Ovary (tissue), 9 donors: ENCODE data around the gene OPHN1. TPM values are rescaled to one million over a fixed set of nuclear protein-coding genes. Genes with fewer than 3 reads are reported as not detected.

Experiments
- DNase-seq, 5 donors: peaks; one replicate each; pipeline ENCODE4 v3.0.0-alpha.2; 2019 to 2020
- H3K27ac ChIP-seq, 2 donors: fragments of 200-600 bp; one replicate each; pipeline versions ENCODE4 v1.5.1 to v1.8.0; 2019 to 2022
- H3K27me3 ChIP-seq: fragments of 200-600 bp; one replicate; pipeline ENCODE4 v1.8.0; 2022
- H3K36me3 ChIP-seq: fragments of 200-600 bp; sonication (generic); one replicate; pipeline ENCODE4 v1.5.1; 2019
- H3K4me1 ChIP-seq: one replicate; pipeline ENCODE4 v1.8.1; 2013; ENCODE audit warnings: mild to moderate bottlenecking, moderate library complexity; ENCODE audit not compliant: insufficient read depth
- H3K4me3 ChIP-seq: fragments of 200-600 bp; sonication (generic); one replicate; pipeline ENCODE4 v1.5.1; 2017
- H3K9me3 ChIP-seq, 2 donors: fragments of 200-600 bp in 1 of 2; sonication (generic) in 1 of 2; one replicate each; pipeline versions ENCODE4 v1.5.1 to v1.8.1; 2013 to 2019; ENCODE audit warnings: mild to moderate bottlenecking in 1 of 2, moderate library complexity in 1 of 2
- EP300 ChIP-seq: sonication (generic); formaldehyde crosslinking; IDR thresholded peaks from one replicate; pipeline ENCODE4 v1.6.1; 2017; ENCODE audit warnings: antibody characterized with exemption
- POLR2A ChIP-seq: fragments of 450-650 bp; IDR thresholded peaks from one replicate; pipeline ENCODE4 v1.6.1; 2017; ENCODE audit warnings: antibody characterized with exemption, mild to moderate bottlenecking, moderate library complexity
- WGBS, 3 donors: extraction: QIAGEN DNeasy Blood & Tissue Kit in 1 of 3; methylation state at CpG; one replicate each; pipeline versions ENCODE4 v1.1.5 to v1.1.7; 2013 to 2017; 5-methylcytosine and 5-hydroxymethylcytosine counted together
- intact Hi-C, 4 donors: fragments of 100-400 bp; cut with DNase I; formaldehyde crosslinking; loops; one replicate each; pipeline versions ENCODE4 v1.11.0 to v1.15.1; 2022 to 2023
- polyA plus RNA-seq, 2 donors: library from polyadenylated mRNA; stranded (reverse); fragments of 200-250 nt in 1 of 2; fragments of 350-450 nt in 1 of 2; fragmentation: Illumina TruSeq in 1 of 2; extraction: RNeasy Lipid Tissue Mini Kit (QIAGEN cat#74804) in 1 of 2; gene quantifications; one replicate each; pipeline ENCODE4 v1.2.3, GENCODE V29; 2013 to 2014
- total RNA-seq, 7 donors: library from RNA; depleted of rRNA in 2 of 7; stranded (reverse); fragments of >200 nt in 2 of 7; fragmentation: NEBNext Ultra II Directional in 3 of 7; extraction: Animal tissue kit (Norgen Biotek cat#: 25700) in 3 of 7; gene quantifications; one replicate each; pipeline versions ENCODE4 v1.1.0 to v1.2.4, GENCODE V29; 2016 to 2023
- TF ChIP-seq, protein P1 (sequence below), 3 donors: fragments of 450-650 bp in 2 of 3; fragments of 200-600 bp in 1 of 3; IDR thresholded peaks; one replicate each; pipeline versions ENCODE4 v1.5.1 to v1.8.0; 2016 to 2022; ENCODE audit warnings: antibody characterized with exemption in 3 of 3, mild to moderate bottlenecking in 1 of 3
- donor health status: DM: no; HTN: no; CAD: no; lungs with moderate emphysema.
- donor health status: DM: no; HTN: no; CAD: no.
- donor health status: Bipolar disorder and iron deficiency.
- donor health status: DM: yes; HTN: yes; CAD: no.
- donor health status: DM: no; HTN: no; CAD: no.
- donor health status: DM: yes; HTN: yes; CAD: no.

The OPHN1 gene
- total and polyA plus RNA-seq, 9 donors: 2.3 to 9.2 (median 6.9) TPM

DNA sequence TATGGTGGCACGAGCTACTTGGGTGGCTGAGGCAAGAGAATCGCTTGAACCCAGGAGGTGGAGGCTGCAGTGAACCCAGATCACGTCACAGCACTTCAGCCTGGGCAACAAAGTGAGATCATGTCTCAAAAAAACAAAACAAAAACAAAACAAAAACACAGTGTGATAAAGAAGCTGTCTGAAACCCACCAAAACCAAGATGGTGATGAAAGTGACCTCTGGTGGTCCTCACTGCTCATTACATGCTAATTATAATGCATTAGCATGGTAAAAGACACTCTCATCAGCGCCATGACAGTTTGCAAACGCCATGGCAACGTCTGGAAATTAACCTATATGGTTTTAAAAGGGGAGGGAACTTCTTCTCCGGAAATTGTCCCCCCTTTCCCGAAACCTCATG lies 29.4 kb upstream of the OPHN1 start:
- peak in 1 of 5 donors; percentile 22 for DNase-seq
- TF ChIP-seq, protein P1, sequence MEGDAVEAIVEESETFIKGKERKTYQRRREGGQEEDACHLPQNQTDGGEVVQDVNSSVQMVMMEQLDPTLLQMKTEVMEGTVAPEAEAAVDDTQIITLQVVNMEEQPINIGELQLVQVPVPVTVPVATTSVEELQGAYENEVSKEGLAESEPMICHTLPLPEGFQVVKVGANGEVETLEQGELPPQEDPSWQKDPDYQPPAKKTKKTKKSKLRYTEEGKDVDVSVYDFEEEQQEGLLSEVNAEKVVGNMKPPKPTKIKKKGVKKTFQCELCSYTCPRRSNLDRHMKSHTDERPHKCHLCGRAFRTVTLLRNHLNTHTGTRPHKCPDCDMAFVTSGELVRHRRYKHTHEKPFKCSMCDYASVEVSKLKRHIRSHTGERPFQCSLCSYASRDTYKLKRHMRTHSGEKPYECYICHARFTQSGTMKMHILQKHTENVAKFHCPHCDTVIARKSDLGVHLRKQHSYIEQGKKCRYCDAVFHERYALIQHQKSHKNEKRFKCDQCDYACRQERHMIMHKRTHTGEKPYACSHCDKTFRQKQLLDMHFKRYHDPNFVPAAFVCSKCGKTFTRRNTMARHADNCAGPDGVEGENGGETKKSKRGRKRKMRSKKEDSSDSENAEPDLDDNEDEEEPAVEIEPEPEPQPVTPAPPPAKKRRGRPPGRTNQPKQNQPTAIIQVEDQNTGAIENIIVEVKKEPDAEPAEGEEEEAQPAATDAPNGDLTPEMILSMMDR (IDR thresholded peaks at IDR 0.05): peak; percentile 20 to 62 (median 54)
- no peak for TF ChIP-seq EP300

DNA sequence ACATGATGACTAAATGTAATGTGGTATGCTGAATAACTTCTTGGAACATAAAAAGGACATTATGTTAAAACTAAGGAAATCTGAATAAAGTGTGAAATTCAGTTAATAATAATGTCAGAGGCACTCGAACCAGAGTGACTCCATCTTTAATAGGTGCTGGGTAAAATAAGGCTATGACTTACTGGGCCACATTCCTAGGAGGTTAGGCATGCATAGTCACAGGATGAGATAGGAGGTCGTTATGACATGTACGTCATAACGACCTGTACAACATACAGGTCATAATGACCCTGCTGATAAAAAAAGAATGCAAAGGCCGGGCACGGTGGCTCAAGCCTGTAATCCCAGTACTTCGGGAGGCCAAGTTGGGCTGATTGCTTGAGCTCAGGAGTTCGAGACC lies 28.9 kb upstream of the OPHN1 start:
- no peaks in the 10 kb centered on the region for H3K9me3 ChIP-seq
- H3K27ac ChIP-seq: no peak overlapping the region
- TF ChIP-seq POLR2A (no peak), EP300 (no peak)
- TF ChIP-seq, protein P1 (IDR thresholded peaks at IDR 0.05): no peak
- no peak for DNase-seq
- intact Hi-C loops: loop anchor here in 3 of 4 donors (5.0 to 10.0 kb wide), 2 partner anchors 265 to 267 kb away; no protein-coding TSS in a partner anchor
- no peaks in the 10 kb centered on the region for H3K4me1 ChIP-seq
- 42 to 55% (median 47%) methylated on average over 8 of the region's 8 CpGs for WGBS, 3 donors
- no peaks in the 10 kb centered on the region for H3K27me3 ChIP-seq
- H3K36me3 ChIP-seq: no peaks in the 10 kb centered on the region
- no peak overlapping the region for H3K4me3 ChIP-seq

More for the DNA sequence above, 29.4 kb upstream of the OPHN1 start:
- intact Hi-C loops: loop anchor here in 3 of 4 donors (5.0 to 10.0 kb wide), 2 partner anchors 265 to 268 kb away; no protein-coding TSS in a partner anchor
- H3K27me3 ChIP-seq: no peaks in the 10 kb centered on the region
- no peak overlapping the region for H3K4me3 ChIP-seq
- 19 to 25% (median 24%) methylated on average over 8 of the region's 8 CpGs for WGBS, 3 donors
- no peak overlapping the region for H3K27ac ChIP-seq
- H3K9me3 ChIP-seq: no peaks in the 10 kb centered on the region
- H3K4me1 ChIP-seq: no peaks in the 10 kb centered on the region
- no peaks in the 10 kb centered on the region for H3K36me3 ChIP-seq

DNA sequence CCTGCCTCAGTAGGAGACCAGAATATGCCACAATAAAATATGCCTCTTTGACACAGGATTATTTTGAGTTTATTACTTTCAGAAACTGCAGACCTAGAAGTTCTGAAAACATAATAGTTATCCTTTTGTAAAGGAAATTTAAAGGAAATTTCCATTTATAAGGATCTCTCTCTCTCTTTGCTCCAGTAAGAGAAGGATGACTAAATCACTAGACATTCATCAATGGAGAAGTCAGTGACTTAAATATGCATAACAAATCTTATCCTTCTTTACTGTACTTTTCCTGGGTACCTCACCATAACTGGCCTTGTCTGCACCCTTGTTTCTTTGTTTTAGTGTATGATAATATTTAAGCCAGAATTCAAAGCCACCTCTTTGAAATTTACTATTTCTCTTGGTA lies 28.3 kb upstream of the OPHN1 start:
- intact Hi-C loops: loop anchor here in 3 of 4 donors (5.0 to 10.0 kb wide), 2 partner anchors 264 to 267 kb away; no protein-coding TSS in a partner anchor
- Histone ChIP-seq H3K36me3 (no peaks in the 10 kb centered on the region), H3K4me1 (no peaks in the 10 kb centered on the region), H3K27ac (no peak overlapping the region), H3K27me3 (no peaks in the 10 kb centered on the region), H3K9me3 (no peaks in the 10 kb centered on the region), H3K4me3 (no peak overlapping the region)
- no peak for DNase-seq
- TF ChIP-seq, protein P1 (IDR thresholded peaks at IDR 0.05): no peak
- TF ChIP-seq EP300 (no peak), POLR2A (no peak)

DNA sequence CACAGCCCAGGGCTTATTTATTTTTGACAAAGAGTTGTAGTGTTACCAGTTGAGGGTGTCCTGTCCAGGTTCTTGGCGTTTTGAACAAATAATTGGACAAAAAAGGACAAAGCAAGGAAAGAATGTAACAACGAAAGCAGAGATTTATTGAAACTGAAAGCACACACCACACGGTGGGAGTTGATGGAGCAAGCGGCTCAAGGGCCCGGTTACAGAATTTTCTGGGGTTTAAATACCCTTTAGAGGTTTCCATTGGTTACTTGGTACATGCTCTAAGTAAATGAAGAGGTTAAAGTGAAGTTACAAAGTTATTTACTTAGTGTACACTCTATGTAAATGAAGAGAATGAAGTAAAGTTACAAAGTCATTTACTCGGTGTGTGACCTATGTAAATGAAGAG lies 27.8 kb upstream of the OPHN1 start:
- H3K4me1 ChIP-seq: no peaks in the 10 kb centered on the region
- no peaks in the 10 kb centered on the region for H3K36me3 ChIP-seq
- H3K27me3 ChIP-seq: no peaks in the 10 kb centered on the region
- H3K27ac ChIP-seq: no peak overlapping the region
- intact Hi-C loops: loop anchor here in 3 of 4 donors (5.0 to 10.0 kb wide), 2 partner anchors 264 to 266 kb away; no protein-coding TSS in a partner anchor
- no peaks in the 10 kb centered on the region for H3K9me3 ChIP-seq
- 38 to 47% (median 40%) methylated on average over 6 of the region's 6 CpGs for WGBS, 3 donors
- TF ChIP-seq, protein P1 (IDR thresholded peaks at IDR 0.05): no peak
- TF ChIP-seq EP300: no peak
- no peak for TF ChIP-seq POLR2A
- H3K4me3 ChIP-seq: no peak overlapping the region
- DNase-seq: no peak
